Thoracic aorta (tissue), 2 donors: ENCODE results near the gene USP27X. TPM values are rescaled to one million over a fixed set of nuclear protein-coding genes. Genes with fewer than 3 reads are reported as not detected.
A peak's percentile ranks its signal among the peaks of the same experiment; 100 is the strongest.

Experiments used
- ATAC-seq: fragments of 150-250 bp; one replicate; pipeline ENCODE4 v1.8.0; 2017; ENCODE audit warnings: low read depth; ENCODE audit not compliant: insufficient number of reproducible peaks, low FRiP score
- DNase-seq: peaks from one replicate; pipeline ENCODE4 v3.0.0-alpha.2; 2020; ENCODE audit warnings: low spot score
- H3K27ac ChIP-seq, 2 donors: fragments of 200-600 bp; sonication (generic); 1 replicate in 1 of 2; 2 replicates in 1 of 2; pipeline ENCODE4 v1.5.1; 2016; ENCODE audit warnings: mild to moderate bottlenecking in 2 of 2, moderate library complexity in 2 of 2
- H3K27me3 ChIP-seq: fragments of 200-600 bp; sonication (generic); replicated peaks from 2 replicates; pipeline ENCODE4 v1.6.0; 2016; ENCODE audit warnings: mild to moderate bottlenecking; ENCODE audit not compliant: insufficient read depth
- H3K36me3 ChIP-seq: fragments of 200-600 bp; sonication (generic); one replicate; pipeline ENCODE4 v1.5.1; 2016
- H3K4me1 ChIP-seq, 2 donors: fragments of 200-600 bp; sonication (generic); 1 replicate in 1 of 2; 2 replicates in 1 of 2; pipeline versions ENCODE4 v1.5.1 to v1.6.0; 2016; ENCODE audit warnings: low read depth in 2 of 2, mild to moderate bottlenecking in 1 of 2; ENCODE audit not compliant: control insufficient read depth in 1 of 2
- H3K4me3 ChIP-seq: fragments of 200-600 bp; sonication (generic); 2 replicates; pipeline ENCODE4 v1.5.1; 2016; ENCODE audit warnings: mild to moderate bottlenecking
- H3K9me3 ChIP-seq: fragments of 200-600 bp; sonication (generic); 2 replicates; pipeline ENCODE4 v1.5.1; 2016
- total RNA-seq, 2 donors: library from RNA; depleted of rRNA; stranded (reverse); fragments of >200 nt; gene quantifications; one replicate each; pipeline versions ENCODE4 v1.1.0 to v1.2.3, GENCODE V29; 2016
- TF ChIP-seq, protein P1 (sequence below): fragments of 200-600 bp; sonication (generic); IDR thresholded peaks from one replicate; pipeline ENCODE4 v1.5.1; 2019; ENCODE audit warnings: antibody characterized with exemption

Gene USP27X
- total RNA-seq, 2 donors from 2014 or later: 2.3 to 2.6 TPM

DNA sequence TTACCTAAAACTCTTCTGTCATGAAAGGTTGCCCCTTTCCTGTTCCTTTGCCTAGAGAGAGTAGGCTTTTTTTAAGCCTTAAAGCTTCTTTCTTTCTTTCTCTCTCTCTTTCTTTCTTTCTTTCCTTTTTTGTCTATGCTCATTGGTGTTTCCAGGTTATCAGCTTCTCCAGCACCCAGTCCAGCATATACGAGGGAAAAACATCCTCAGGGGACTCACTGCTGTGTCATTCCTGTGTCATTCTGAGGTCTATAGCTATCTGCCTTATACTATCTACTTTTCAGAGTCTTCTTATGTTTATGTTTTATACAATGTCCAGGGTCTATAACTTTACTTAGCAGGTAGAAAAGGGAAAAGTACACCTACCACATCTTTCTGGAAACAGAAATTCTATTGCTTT is 10.5 kb upstream of the USP27X start:
- no peak overlapping the region for H3K27ac ChIP-seq
- H3K36me3 ChIP-seq: no peaks in the 10 kb centered on the region
- no peak overlapping the region for H3K4me3 ChIP-seq
- DNase-seq: no peak
- no peaks in the 10 kb centered on the region for H3K9me3 ChIP-seq
- no peaks in the 10 kb centered on the region for H3K4me1 ChIP-seq
- TF ChIP-seq, protein P1, sequence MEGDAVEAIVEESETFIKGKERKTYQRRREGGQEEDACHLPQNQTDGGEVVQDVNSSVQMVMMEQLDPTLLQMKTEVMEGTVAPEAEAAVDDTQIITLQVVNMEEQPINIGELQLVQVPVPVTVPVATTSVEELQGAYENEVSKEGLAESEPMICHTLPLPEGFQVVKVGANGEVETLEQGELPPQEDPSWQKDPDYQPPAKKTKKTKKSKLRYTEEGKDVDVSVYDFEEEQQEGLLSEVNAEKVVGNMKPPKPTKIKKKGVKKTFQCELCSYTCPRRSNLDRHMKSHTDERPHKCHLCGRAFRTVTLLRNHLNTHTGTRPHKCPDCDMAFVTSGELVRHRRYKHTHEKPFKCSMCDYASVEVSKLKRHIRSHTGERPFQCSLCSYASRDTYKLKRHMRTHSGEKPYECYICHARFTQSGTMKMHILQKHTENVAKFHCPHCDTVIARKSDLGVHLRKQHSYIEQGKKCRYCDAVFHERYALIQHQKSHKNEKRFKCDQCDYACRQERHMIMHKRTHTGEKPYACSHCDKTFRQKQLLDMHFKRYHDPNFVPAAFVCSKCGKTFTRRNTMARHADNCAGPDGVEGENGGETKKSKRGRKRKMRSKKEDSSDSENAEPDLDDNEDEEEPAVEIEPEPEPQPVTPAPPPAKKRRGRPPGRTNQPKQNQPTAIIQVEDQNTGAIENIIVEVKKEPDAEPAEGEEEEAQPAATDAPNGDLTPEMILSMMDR: no peak
- no peak for ATAC-seq
- no peaks in the 10 kb centered on the region for H3K27me3 ChIP-seq

GRCh38 chrX:49876750-49877149 is 2.5 kb upstream of the USP27X start:
- DNase-seq: no peak
- H3K27ac ChIP-seq: peak overlapping the region in 1 of 2 donors; percentile 76
- H3K27me3 ChIP-seq: no peaks in the 10 kb centered on the region
- no peaks in the 10 kb centered on the region for H3K9me3 ChIP-seq
- ATAC-seq: no peak
- peaks cover 0 to 25% of the 10 kb centered on the region in 2 donors for H3K4me1 ChIP-seq
- no peak overlapping the region for H3K4me3 ChIP-seq
- TF ChIP-seq, protein P1: peak; percentile 37
- no peaks in the 10 kb centered on the region for H3K36me3 ChIP-seq

GRCh38 chrX:49877397-49878101 is 1.7 kb upstream of the USP27X start:
- Histone ChIP-seq H3K4me1 (peaks cover 0 to 25% of the 10 kb centered on the region in 2 donors), H3K4me3 (no peak overlapping the region), H3K9me3 (no peaks in the 10 kb centered on the region), H3K36me3 (no peaks in the 10 kb centered on the region), H3K27me3 (no peaks in the 10 kb centered on the region), H3K27ac (peak overlapping the region; percentile 76 to 78)
- ATAC-seq (no peak), DNase-seq (no peak)
- TF ChIP-seq, protein P1: no peak

DNA sequence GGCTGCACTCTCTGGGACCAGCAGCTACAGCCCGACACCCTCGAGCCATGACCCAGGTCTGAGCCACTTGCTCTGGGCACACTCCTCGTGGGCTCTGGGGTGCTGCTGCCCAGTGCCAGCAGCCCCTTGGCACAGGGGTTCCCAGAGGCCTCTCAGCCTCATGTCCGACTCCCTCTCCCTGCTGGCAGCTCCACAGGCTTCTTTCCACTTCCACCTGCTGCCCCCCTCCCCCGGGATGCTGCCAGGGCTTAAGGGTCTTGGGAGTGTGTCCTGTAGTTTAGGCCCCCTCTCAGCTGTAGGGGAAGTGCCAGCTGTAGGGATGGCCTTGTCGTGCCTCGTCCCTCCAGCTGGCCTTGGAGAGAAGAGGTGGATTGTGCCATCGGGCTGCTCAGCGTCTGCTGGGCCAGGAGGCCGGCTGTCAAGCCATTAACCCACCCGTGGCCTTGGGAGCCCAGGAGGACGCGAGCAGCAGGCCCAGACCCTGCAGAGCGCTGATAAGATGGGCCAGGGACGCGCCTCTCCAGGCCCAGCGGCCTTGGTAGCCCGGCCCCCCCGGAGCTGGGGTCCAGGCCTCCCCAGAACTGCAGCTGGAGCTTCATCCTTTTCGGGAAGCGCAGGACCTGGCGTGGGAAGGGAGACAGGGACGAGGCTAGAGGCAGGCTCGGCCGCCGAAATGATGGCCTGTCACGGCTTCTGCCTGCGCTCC is 1.0 kb upstream of the USP27X start:
- H3K36me3 ChIP-seq: no peaks in the 10 kb centered on the region
- no peaks in the 10 kb centered on the region for H3K27me3 ChIP-seq
- DNase-seq (no peak), ATAC-seq (no peak)
- peak overlapping the region; percentile 76 to 78 for H3K27ac ChIP-seq
- H3K9me3 ChIP-seq: no peaks in the 10 kb centered on the region
- TF ChIP-seq, protein P1: no peak
- peak overlapping the region; percentile 79 for H3K4me3 ChIP-seq
- peaks cover 0 to 25% of the 10 kb centered on the region in 2 donors for H3K4me1 ChIP-seq

DNA sequence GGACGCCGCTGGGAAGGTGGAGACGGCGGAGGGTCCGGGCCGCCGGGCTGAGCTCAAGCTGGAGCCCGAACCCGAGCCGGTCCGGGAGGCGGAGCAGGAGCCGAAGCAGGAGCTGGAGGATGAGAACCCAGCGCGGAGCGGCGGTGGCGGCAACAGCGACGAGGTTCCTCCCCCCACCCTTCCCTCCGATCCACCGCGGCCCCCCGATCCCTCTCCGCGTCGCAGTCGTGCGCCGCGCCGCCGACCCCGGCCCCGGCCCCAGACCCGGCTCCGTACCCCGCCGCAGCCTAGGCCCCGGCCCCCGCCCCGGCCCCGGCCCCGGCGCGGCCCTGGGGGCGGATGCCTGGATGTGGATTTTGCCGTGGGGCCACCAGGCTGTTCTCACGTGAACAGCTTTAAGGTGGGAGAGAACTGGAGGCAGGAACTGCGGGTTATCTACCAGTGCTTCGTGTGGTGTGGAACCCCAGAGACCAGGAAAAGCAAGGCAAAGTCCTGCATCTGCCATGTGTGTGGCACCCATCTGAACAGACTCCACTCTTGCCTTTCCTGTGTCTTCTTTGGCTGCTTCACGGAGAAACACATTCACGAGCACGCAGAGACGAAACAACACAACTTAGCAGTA is 483 bp downstream of the USP27X start:
- TF ChIP-seq, protein P1: no peak
- Histone ChIP-seq H3K4me3 (peak overlapping the region; percentile 79), H3K4me1 (peaks cover 0 to 25% of the 10 kb centered on the region in 2 donors), H3K9me3 (no peaks in the 10 kb centered on the region), H3K27me3 (no peaks in the 10 kb centered on the region), H3K27ac (peak overlapping the region; percentile 76 to 78), H3K36me3 (no peaks in the 10 kb centered on the region)
- no peak for DNase-seq
- ATAC-seq: no peak
